Hepatocyte (in vitro differentiated cells): ENCODE data around the gene SLC25A5. TPM values are rescaled to one million over a fixed set of nuclear protein-coding genes. Genes with fewer than 3 reads are reported as not detected.

Experiments used
- DNase-seq: peaks from one replicate; pipeline ENCODE4 v3.0.0-alpha.2; 2016; ENCODE audit warnings: low spot score
- H2AFZ ChIP-seq: fragments of 200-600 bp; sonication (generic); 2 replicates; pipeline ENCODE4 v1.6.0; 2016; ENCODE audit warnings: antibody characterized with exemption, mild to moderate bottlenecking
- H3K27ac ChIP-seq: fragments of 200-600 bp; sonication (generic); 2 replicates; pipeline ENCODE4 v1.5.1; 2016; ENCODE audit warnings: mild to moderate bottlenecking
- H3K27me3 ChIP-seq: fragments of 200-600 bp; sonication (generic); 2 replicates; pipeline ENCODE4 v1.6.1; 2016
- H3K36me3 ChIP-seq: fragments of 200-600 bp; sonication (generic); replicated peaks from 2 replicates; pipeline ENCODE4 v1.5.1; 2016; ENCODE audit warnings: low read depth; ENCODE audit not compliant: insufficient read depth
- H3K4me1 ChIP-seq: fragments of 200-600 bp; sonication (generic); 2 replicates; pipeline ENCODE4 v1.5.1; 2016; ENCODE audit warnings: mild to moderate bottlenecking, moderate library complexity; ENCODE audit not compliant: insufficient read depth
- H3K4me2 ChIP-seq: fragments of 200-600 bp; sonication (generic); 2 replicates; pipeline ENCODE4 v1.6.0; 2016
- H3K4me3 ChIP-seq: fragments of 200-600 bp; sonication (generic); 2 replicates; pipeline ENCODE4 v1.5.1; 2016; ENCODE audit warnings: mild to moderate bottlenecking
- H3K79me2 ChIP-seq: fragments of 200-600 bp; sonication (generic); 2 replicates; pipeline ENCODE4 v1.6.0; 2017; ENCODE audit warnings: mild to moderate bottlenecking
- H3K9me2 ChIP-seq: fragments of 200-600 bp; sonication (generic); replicated peaks from 2 replicates; pipeline ENCODE4 v1.6.0; 2017; ENCODE audit warnings: mild to moderate bottlenecking; ENCODE audit not compliant: insufficient read depth
- H3K9me3 ChIP-seq: fragments of 200-600 bp; sonication (generic); 2 replicates; pipeline ENCODE4 v1.5.1; 2016; ENCODE audit warnings: low read depth, mild to moderate bottlenecking
- H4K20me1 ChIP-seq: fragments of 200-600 bp; sonication (generic); 2 replicates; pipeline ENCODE4 v1.6.0; 2016; ENCODE audit warnings: mild to moderate bottlenecking; ENCODE audit not compliant: insufficient read depth, poor library complexity, severe bottlenecking
- CTCF ChIP-seq: fragments of 200-600 bp; sonication (generic); IDR thresholded peaks from 2 replicates; pipeline ENCODE4 v1.5.1; 2016; ENCODE audit warnings: antibody characterized with exemption, mild to moderate bottlenecking; ENCODE audit not compliant: poor library complexity
- EZH2 ChIP-seq: fragments of 200-600 bp; sonication (generic); IDR thresholded peaks from 2 replicates; pipeline ENCODE4 v1.6.1; 2016; ENCODE audit warnings: antibody characterized with exemption, mild to moderate bottlenecking, borderline replicate concordance
- EZH2phosphoT487 ChIP-seq: fragments of 200-600 bp; sonication (generic); IDR thresholded peaks from one replicate; pipeline ENCODE4 v1.6.1; 2018; ENCODE audit warnings: antibody characterized with exemption, mild to moderate bottlenecking, low read depth, moderate library complexity; ENCODE audit not compliant: unreplicated experiment, severe bottlenecking
- WGBS: methylation state at CpG from one replicate; pipeline ENCODE4 v1.1.6; 2016; ENCODE audit warnings: low lambda C conversion rate; ENCODE audit errors: missing lambda C conversion rate; 5-methylcytosine and 5-hydroxymethylcytosine counted together
- polyA plus RNA-seq: library from polyadenylated mRNA; unstranded; fragments of >200 nt; fragmentation: Nextera tagmentation; extraction: Ambion mirVana; gene quantifications from 2 replicates; pipeline ENCODE4 v1.2.1, GENCODE V29; 2016
- small RNA-seq: library from RNA; depleted of rRNA; stranded (forward); fragments of <200 nt; gene quantifications from one replicate; pipeline ENCODE3, GENCODE V24; 2014
- total RNA-seq: library from RNA; depleted of rRNA; stranded (reverse); fragments of >200 nt; gene quantifications from 2 replicates; pipeline ENCODE4 v1.2.3, GENCODE V29; 2014

SLC25A5 gene
- total and polyA plus RNA-seq, 2 experiments from 2014 or later: 282 to 343 TPM

- TF ChIP-seq EZH2: no peak
- TF ChIP-seq CTCF: peak; percentile 68
- Histone ChIP-seq H3K4me1 (no peaks in the 10 kb centered on the region), H3K79me2 (no peaks in the 10 kb centered on the region), H3K9me2 (no peaks in the 10 kb centered on the region), H2AFZ (no peak overlapping the region), H3K4me3 (no peak overlapping the region), H3K4me2 (no peak overlapping the region), H3K27me3 (no peaks in the 10 kb centered on the region), H3K27ac (no peak overlapping the region), H3K9me3 (no peaks in the 10 kb centered on the region), H4K20me1 (no peaks in the 10 kb centered on the region), H3K36me3 (no peaks in the 10 kb centered on the region)
- peak; percentile 80 for DNase-seq
- 63% methylated on average over 14 of the region's 14 CpGs for WGBS
These were observed 44.0 kb downstream of the SLC25A5 start for GRCh38 chrX:119512146-119512800.

- Histone ChIP-seq H3K27me3 (no peaks in the 10 kb centered on the region), H3K4me3 (no peak overlapping the region), H4K20me1 (no peaks in the 10 kb centered on the region), H3K9me3 (no peaks in the 10 kb centered on the region), H3K4me2 (no peak overlapping the region), H3K27ac (no peak overlapping the region), H3K9me2 (no peaks in the 10 kb centered on the region), H3K4me1 (no peaks in the 10 kb centered on the region), H2AFZ (peak overlapping the region; percentile 5), H3K79me2 (no peaks in the 10 kb centered on the region), H3K36me3 (no peaks in the 10 kb centered on the region)
- WGBS: 38% methylated on average over 5 of the region's 5 CpGs
- no peak for TF ChIP-seq EZH2
- TF ChIP-seq CTCF: peak; percentile 72
- peak; percentile 76 for DNase-seq
These were observed 48.0 kb downstream of the SLC25A5 start for GRCh38 chrX:119516157-119516702.

- H3K9me2 ChIP-seq: no peaks in the 10 kb centered on the region
- no peak for DNase-seq
- H3K36me3 ChIP-seq: no peaks in the 10 kb centered on the region
- no peak for TF ChIP-seq EZH2phosphoT487
- TF ChIP-seq CTCF: no peak
- no peak for TF ChIP-seq EZH2
- WGBS: 72% methylated on average over 4 of the region's 4 CpGs
- no peaks in the 10 kb centered on the region for H3K27me3 ChIP-seq
- H3K27ac ChIP-seq: no peak overlapping the region
- no peak overlapping the region for H3K4me2 ChIP-seq
- no peaks in the 10 kb centered on the region for H3K79me2 ChIP-seq
- H3K4me3 ChIP-seq: no peak overlapping the region
- no peaks in the 10 kb centered on the region for H4K20me1 ChIP-seq
- no peaks in the 10 kb centered on the region for H3K9me3 ChIP-seq
- H3K4me1 ChIP-seq: no peaks in the 10 kb centered on the region
- H2AFZ ChIP-seq: no peak overlapping the region
These were observed 50.1 kb downstream of the SLC25A5 start for GRCh38 chrX:119518371-119518770.

Small RNAs within 50 kb of the gene (small RNA-seq; reads per million reads assigned to genes)
- gene RNU1-67P (0.12 reads per million), gene RNY3P16 (not detected)

Other genes starting within 250 kb of the SLC25A5 start
- 283 and 307 TPM in 2 replicates for gene PGRMC1, start 232.2 kb upstream of the SLC25A5 start, total RNA-seq
- gene PGRMC1, start 232.2 kb upstream of the SLC25A5 start, polyA plus RNA-seq: 152 and 163 TPM in 2 replicates
- gene SLC25A43, start 69.1 kb upstream of the SLC25A5 start, total RNA-seq: 14.9 and 15.5 TPM in 2 replicates
- 11.3 and 13.1 TPM in 2 replicates for gene SLC25A43, start 69.1 kb upstream of the SLC25A5 start, polyA plus RNA-seq
- 22.8 and 23.8 TPM in 2 replicates for gene STEEP1, start 97.0 kb downstream of the SLC25A5 start, total RNA-seq
- 5.5 and 11.1 TPM in 2 replicates for gene STEEP1, start 97.0 kb downstream of the SLC25A5 start, polyA plus RNA-seq
- gene UBE2A, start 106.1 kb downstream of the SLC25A5 start, total RNA-seq: 48.9 and 54.5 TPM in 2 replicates
- gene UBE2A, start 106.1 kb downstream of the SLC25A5 start, polyA plus RNA-seq: 64.4 and 72.6 TPM in 2 replicates
- gene NKRF, start 138.0 kb downstream of the SLC25A5 start, total RNA-seq: 5.8 and 9.0 TPM in 2 replicates
- gene NKRF, start 138.0 kb downstream of the SLC25A5 start, polyA plus RNA-seq: 2.4 and 3.0 TPM in 2 replicates
- gene SEPTIN6, start 224.7 kb downstream of the SLC25A5 start, total RNA-seq: 24.7 and 31.4 TPM in 2 replicates
- 21.3 and 25.3 TPM in 2 replicates for gene SEPTIN6, start 224.7 kb downstream of the SLC25A5 start, polyA plus RNA-seq